Measurements from ENCODE around the gene TTC14. TPM values are rescaled to one million over a fixed set of nuclear protein-coding genes. Genes with fewer than 3 reads are reported as not detected.
"Not testable (repeated sequence)": the region's sequence is repeated elsewhere in the genome, so short reads cannot be mapped to it uniquely, and the experiment has no call there.

The TTC14 gene, protein sequence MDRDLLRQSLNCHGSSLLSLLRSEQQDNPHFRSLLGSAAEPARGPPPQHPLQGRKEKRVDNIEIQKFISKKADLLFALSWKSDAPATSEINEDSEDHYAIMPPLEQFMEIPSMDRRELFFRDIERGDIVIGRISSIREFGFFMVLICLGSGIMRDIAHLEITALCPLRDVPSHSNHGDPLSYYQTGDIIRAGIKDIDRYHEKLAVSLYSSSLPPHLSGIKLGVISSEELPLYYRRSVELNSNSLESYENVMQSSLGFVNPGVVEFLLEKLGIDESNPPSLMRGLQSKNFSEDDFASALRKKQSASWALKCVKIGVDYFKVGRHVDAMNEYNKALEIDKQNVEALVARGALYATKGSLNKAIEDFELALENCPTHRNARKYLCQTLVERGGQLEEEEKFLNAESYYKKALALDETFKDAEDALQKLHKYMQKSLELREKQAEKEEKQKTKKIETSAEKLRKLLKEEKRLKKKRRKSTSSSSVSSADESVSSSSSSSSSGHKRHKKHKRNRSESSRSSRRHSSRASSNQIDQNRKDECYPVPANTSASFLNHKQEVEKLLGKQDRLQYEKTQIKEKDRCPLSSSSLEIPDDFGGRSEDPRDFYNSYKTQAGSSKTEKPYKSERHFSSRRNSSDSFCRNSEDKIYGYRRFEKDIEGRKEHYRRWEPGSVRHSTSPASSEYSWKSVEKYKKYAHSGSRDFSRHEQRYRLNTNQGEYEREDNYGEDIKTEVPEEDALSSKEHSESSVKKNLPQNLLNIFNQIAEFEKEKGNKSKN
- total RNA-seq: 10 to 100 TPM; 38.0 to 41.2 TPM

DNA sequence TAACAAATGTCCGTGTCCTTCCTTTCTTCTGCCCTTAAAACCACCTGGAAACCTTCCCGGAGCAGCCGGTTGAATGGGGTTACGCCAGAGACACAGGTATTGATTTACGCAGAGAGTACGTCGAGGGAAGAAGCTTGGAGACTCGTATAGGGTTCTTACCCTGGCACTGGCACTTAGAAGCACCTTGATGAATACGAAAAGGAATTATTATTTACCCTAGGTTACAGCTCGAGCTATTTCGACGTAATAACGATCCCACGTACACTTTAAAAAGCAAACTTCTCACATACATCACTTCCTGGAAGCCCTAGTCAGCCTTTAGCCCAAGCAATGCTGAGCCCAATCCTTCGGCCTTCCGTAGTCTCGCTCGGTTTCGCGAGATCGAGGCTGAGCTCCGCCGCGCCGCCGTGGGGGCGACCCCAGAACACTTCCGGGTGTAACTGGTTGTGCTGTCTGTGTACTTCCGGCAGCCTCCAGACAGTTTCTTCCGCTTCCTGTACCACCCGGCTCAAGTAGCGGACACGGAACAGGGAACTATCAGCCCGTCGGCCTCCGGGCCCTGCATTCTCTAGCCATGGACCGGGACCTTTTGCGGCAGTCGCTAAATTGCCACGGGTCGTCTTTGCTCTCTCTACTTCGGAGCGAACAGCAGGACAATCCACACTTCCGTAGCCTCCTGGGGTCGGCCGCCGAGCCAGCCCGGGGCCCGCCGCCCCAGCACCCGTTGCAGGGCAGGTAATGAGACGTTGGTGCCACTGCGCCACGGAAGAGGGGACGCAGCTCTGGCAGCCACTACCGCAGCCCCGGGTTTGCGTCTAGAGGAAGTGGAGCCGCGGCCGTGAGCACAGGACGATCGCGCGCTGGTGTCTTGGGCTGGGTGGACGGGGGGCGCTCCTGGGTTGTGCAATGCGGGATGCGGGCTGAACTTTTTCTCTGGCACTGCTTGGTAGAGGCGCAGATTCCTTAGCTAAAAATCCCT, at the start of gene TTC14:
TSS of gene TTC14 (plus strand) at position 476 of the 979 bp plus-strand sequence. CDS start at position 575, 99 bp downstream.
- intact Hi-C loops (cut with DNase I, micrococcal nuclease): loop anchor here (1.0 to 10.0 kb wide), 11 partner anchors 23 to 1455 kb away; partner anchors contain the start of genes ACTL6A (in 2 of the 2), DNAJC19 (in 2 of the 2), FXR1 (in 2 of the 2) and CCDC39 (in 1 of the 2)
- Mint-ChIP-seq H3K27me3 (peaks cover 4% of the 10 kb centered on the region), H3K27ac (peak within 1 kb of the TSS; percentile 98), H3K9me3 (ENCODE audit: low read depth) (peaks cover 2% of the 10 kb centered on the region), H3K4me3 (peak within 1 kb of the TSS; percentile 98), H3K4me1 (peaks cover 17% of the 10 kb centered on the region), H3K36me3 (ENCODE audit: low read depth) (peaks cover 36% of the 10 kb centered on the region)
- peak; percentile 96 for DNase-seq
- ChIA-PET POLR2A (interaction anchor here (0.6 to 2.0 kb wide), 4 partner anchors 10 to 1037 kb away, joined by 3 to 8 read pairs (median 6); no protein-coding TSS in a partner anchor), CTCF (interaction anchor here (0.6 to 1.9 kb wide), 4 partner anchors 9 to 790 kb away, joined by 3 to 8 read pairs (median 4); no protein-coding TSS in a partner anchor)
- ATAC-seq: peak; percentile 96

DNA sequence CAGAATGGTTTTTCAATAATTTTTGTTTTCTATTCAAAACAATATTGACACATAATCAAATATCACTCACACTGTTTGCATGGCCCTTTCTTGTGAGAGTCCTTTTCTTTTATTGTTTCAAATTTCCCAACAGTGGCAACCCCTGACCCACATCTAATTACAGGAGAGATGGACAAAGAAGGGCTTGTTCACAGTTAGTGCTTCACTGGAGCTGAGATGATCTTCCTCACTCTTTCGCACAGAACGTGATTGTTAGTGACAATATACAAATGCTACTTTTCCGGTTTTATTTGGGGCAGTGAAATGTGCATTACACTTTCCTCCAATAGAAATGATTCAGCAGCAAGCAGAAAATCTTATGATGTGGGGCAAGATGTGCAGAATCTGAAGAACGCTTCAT, 38.6 kb upstream of the TTC14 start:
- ChIA-PET POLR2A (no interaction called here), CTCF (interaction anchor here (0.6 kb wide), 1 partner anchor 23 kb away, joined by 3 read pairs; no protein-coding TSS in a partner anchor)
- Mint-ChIP-seq H3K36me3 (ENCODE audit: low read depth) (peaks cover 6% of the 10 kb centered on the region), H3K27ac (no peak overlapping the region), H3K9me3 (ENCODE audit: low read depth) (peaks cover 11% of the 10 kb centered on the region), H3K4me1 (no peaks in the 10 kb centered on the region), H3K27me3 (peaks cover 6% of the 10 kb centered on the region), H3K4me3 (no peak overlapping the region)
- intact Hi-C loops (cut with DNase I, micrococcal nuclease): no loop called here
- no peak for ATAC-seq
- no peak for DNase-seq

DNA sequence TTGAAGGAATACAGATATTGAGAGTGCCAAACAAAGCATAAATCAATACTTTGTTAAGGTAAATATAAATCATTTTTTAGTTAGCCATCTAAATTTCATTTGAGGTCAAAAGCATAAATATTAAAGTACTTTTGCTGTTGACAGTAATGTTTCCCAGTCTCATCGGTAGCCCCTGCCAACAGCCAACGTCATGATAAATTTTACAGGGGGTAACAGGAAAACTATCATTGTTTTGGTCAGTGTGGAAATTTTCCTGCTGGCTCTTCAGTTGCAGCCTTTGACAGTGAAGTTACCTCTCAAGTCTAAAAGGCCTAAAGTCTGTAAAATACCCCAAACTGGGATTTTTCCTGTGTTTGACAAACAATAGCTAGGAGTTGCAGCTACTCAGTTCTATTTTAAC, 37.3 kb upstream of the TTC14 start:
- ATAC-seq (no peak), DNase-seq (no peak)
- ChIA-PET CTCF (no interaction called here), POLR2A (interaction anchor here (0.6 kb wide), 1 partner anchor 152 kb away, joined by 3 read pairs; no protein-coding TSS in a partner anchor)
- Mint-ChIP-seq H3K9me3 (ENCODE audit: low read depth) (peaks cover 3% of the 10 kb centered on the region), H3K36me3 (ENCODE audit: low read depth) (peaks cover under 1% of the 10 kb centered on the region), H3K4me1 (no peaks in the 10 kb centered on the region), H3K27ac (no peak overlapping the region), H3K27me3 (peaks cover 6% of the 10 kb centered on the region), H3K4me3 (no peak overlapping the region)
- intact Hi-C loops (cut with DNase I, micrococcal nuclease): no loop called here

DNA sequence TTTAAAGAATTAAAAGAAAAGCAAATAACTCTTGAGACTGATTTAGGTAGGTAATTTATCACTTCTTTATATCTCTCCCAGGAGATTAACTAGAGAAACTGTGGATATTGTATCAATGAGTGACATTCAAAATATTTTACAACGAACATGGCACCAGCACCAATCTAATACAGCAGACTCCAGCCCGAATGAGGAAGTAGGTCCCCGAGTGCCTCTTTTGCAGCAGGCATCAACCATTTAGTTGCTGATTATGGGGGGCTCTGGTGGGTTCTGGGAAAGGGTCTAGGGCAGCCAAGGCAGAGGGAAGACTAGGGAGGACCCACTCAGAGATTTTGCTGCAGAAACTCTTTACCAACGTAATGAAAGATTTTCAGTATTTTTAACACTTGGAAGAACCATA, 31.7 kb upstream of the TTC14 start:
- H3K27me3 Mint-ChIP-seq: peaks cover 4% of the 10 kb centered on the region
- H3K4me3 Mint-ChIP-seq: no peak overlapping the region
- no peaks in the 10 kb centered on the region for H3K36me3 Mint-ChIP-seq (ENCODE audit: low read depth)
- H3K27ac Mint-ChIP-seq: no peak overlapping the region
- ChIA-PET CTCF (no interaction called here), POLR2A (no interaction called here)
- intact Hi-C loops (cut with DNase I, micrococcal nuclease): no loop called here
- H3K4me1 Mint-ChIP-seq: no peaks in the 10 kb centered on the region
- ATAC-seq: no peak
- no peak for DNase-seq
- no peaks in the 10 kb centered on the region for H3K9me3 Mint-ChIP-seq (ENCODE audit: low read depth)

DNA sequence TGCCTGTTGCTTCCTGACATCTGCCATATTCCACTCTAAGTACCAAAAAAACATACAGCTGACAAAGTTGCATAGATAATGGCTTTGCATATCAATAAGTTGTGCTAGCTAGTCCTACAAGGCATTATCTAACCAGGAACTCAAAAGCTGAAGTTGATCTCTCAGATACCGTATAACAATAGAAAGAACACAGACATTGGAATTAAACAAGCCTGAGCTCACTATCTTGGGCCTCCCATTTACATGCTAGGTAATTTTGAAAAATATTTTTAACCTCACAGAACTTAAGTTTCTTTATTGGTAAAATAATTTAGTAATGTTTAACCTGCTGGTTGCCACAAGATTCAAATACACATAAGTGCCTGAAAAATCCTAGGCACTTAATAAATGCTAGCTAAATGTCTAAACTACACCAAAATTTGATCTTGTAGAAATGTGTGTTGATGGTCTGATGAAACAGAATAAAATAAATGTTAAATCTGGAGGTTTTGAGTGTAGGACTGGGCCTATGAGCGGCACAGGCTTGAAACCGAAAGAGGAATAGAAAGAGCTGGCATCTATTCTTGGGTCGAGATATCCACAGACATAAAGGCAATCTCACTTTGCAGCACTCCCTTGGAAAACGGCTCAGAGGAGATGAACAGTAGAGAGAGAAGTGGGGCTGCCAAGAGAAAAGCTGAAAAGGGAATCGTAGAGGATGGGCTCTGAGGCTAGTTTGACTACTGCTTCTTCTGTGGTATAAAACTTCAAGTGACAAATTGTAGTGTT, 29.9 kb upstream of the TTC14 start:
- intact Hi-C loops (cut with DNase I, micrococcal nuclease): no loop called here
- Mint-ChIP-seq H3K36me3 (ENCODE audit: low read depth) (no peaks in the 10 kb centered on the region), H3K4me1 (no peaks in the 10 kb centered on the region), H3K4me3 (no peak overlapping the region), H3K27me3 (peaks cover 8% of the 10 kb centered on the region), H3K9me3 (ENCODE audit: low read depth) (no peaks in the 10 kb centered on the region), H3K27ac (no peak overlapping the region)
- no peak for ATAC-seq
- no peak for DNase-seq
- CTCF ChIA-PET: no interaction called here
- POLR2A ChIA-PET: no interaction called here

DNA sequence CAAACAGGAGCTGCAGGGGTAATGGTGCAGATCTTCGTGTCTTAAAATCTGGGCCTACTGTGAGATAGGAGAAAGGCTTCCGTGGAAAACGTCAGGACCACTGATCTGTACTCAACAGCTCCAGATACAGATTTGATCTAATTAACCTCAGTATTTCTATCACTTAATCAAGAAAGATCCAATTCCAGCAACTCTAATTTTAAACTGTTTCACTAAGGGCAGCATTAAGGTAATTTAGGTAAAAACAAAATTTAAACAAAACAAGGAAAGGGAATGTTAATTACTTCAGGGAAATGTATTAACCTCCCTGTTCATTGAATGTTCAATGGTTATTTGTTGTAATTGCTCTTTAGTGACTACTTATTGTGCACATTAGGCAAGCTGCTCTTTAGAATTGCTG, 26.4 kb upstream of the TTC14 start:
- Mint-ChIP-seq H3K36me3 (ENCODE audit: low read depth) (no peaks in the 10 kb centered on the region), H3K9me3 (ENCODE audit: low read depth) (no peaks in the 10 kb centered on the region), H3K27me3 (peaks cover 6% of the 10 kb centered on the region), H3K4me1 (no peaks in the 10 kb centered on the region), H3K4me3 (no peak overlapping the region), H3K27ac (no peak overlapping the region)
- CTCF ChIA-PET: no interaction called here
- no peak for ATAC-seq
- intact Hi-C loops (cut with DNase I, micrococcal nuclease): no loop called here
- POLR2A ChIA-PET: no interaction called here
- DNase-seq: no peak

DNA sequence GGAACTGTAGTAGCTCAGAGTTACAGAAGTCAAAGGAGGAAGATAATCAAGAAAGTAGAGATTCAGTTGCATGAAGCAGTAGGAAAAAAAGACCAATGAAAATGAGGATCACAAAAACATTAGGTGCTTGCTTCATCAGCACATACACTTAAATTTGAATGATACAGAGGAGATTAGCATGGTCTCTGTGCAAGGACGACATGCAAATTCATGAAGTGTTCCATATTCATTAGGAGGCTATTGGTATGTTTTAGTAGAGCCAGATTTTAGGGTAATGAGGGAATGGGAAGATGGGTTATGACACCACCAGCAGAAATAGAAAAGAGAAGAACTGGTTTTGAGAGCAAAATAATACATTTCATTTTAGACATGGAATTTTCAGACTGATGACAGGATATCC, 21.0 kb upstream of the TTC14 start:
- no peak for ATAC-seq
- Mint-ChIP-seq H3K27me3 (peaks cover 22% of the 10 kb centered on the region), H3K27ac (no peak overlapping the region), H3K4me3 (no peak overlapping the region), H3K9me3 (ENCODE audit: low read depth) (no peaks in the 10 kb centered on the region), H3K36me3 (ENCODE audit: low read depth) (no peaks in the 10 kb centered on the region), H3K4me1 (no peaks in the 10 kb centered on the region)
- ChIA-PET POLR2A (no interaction called here), CTCF (no interaction called here)
- no peak for DNase-seq
- intact Hi-C loops (cut with DNase I, micrococcal nuclease): no loop called here

DNA sequence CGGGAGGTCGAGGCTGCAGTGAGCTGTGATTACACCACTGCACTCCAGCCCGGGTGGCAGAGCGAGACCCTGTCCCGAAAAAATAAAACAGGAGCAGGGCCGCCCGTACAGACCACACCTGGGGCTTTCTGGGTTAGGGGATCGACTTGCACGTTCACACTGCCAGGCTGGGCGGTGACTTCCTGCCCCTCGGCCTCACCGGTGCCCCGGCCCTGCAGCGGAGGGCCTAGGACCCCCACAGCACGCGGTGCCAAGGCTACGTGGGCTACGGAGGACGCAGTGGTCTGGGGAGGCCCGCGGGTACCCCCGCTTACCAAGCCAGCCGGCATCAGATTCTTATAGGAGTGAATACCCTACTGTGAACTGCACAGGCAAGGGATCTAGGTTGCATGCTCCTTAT, 11.6 kb upstream of the TTC14 start:
- POLR2A ChIA-PET: no interaction called here
- intact Hi-C loops (cut with DNase I, micrococcal nuclease): loop anchor here (10.0 kb wide), 3 partner anchors 666 to 836 kb away; no protein-coding TSS in a partner anchor
- H3K27me3 Mint-ChIP-seq: peaks cover 29% of the 10 kb centered on the region

DNA sequence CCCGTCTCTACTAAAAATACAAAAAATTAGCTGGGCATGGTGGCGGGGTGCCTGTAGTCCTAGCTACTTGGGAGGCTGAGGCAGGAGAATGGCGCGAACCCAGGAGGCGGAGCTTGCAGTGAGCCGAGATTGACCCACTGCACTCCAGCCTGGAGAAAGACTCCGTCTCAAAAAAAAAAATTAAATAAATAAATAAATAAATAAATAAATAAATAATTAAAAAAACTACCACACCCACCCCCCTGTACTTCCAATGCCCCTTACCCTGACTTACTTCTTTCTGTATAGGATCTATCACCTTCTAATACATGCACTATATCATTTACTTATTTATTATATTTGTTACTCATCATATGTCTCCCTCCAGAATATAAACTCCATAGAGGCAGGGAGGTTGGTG, 8.3 kb upstream of the TTC14 start:
- CTCF ChIA-PET; H3K27ac Mint-ChIP-seq; ATAC-seq; H3K9me3 Mint-ChIP-seq (ENCODE audit: low read depth); H3K36me3 Mint-ChIP-seq (ENCODE audit: low read depth); DNase-seq; H3K4me1 Mint-ChIP-seq; H3K4me3 Mint-ChIP-seq; POLR2A ChIA-PET: not testable (repeated sequence)
- intact Hi-C loops (cut with DNase I, micrococcal nuclease): loop anchor here (10.0 kb wide), 3 partner anchors 669 to 839 kb away; no protein-coding TSS in a partner anchor
- peaks cover 25% of the 10 kb centered on the region for H3K27me3 Mint-ChIP-seq

More for the DNA sequence above, 11.6 kb upstream of the TTC14 start:
- ATAC-seq (no peak), DNase-seq (no peak)
- Mint-ChIP-seq H3K27ac (no peak overlapping the region), H3K4me3 (no peak overlapping the region), H3K4me1 (no peaks in the 10 kb centered on the region), H3K9me3 (ENCODE audit: low read depth) (no peaks in the 10 kb centered on the region), H3K36me3 (ENCODE audit: low read depth) (no peaks in the 10 kb centered on the region)
- CTCF ChIA-PET: no interaction called here
